MM.1S (cell line): ENCODE data around the gene CSTF3.

Experiments used
- CTCF ChIP-seq: fragments of 300-600 bp; sonication (generic); IDR thresholded peaks from 2 replicates; pipeline ENCODE4 v1.5.1; 2016; ENCODE audit warnings: antibody characterized with exemption, low read length, mixed read lengths
- EZH2 ChIP-seq: fragments of 300-600 bp; sonication (generic); optimal IDR thresholded peaks from 2 replicates; pipeline ENCODE3; 2017; ENCODE audit warnings: low read depth, mild to moderate bottlenecking, antibody characterized with exemption, low read length, mixed read lengths

- TF ChIP-seq CTCF, result no peak
- TF ChIP-seq EZH2, result no peak
Measured at GRCh38 chr11:33039274-33040032, 121.8 kb downstream of the CSTF3 start, which contains the start of gene TCP11L1.
